ENCODE results near the gene CANT1. TPM values are rescaled to one million over a fixed set of nuclear protein-coding genes. Genes with fewer than 3 reads are reported as not detected.

The CANT1 gene
- total and polyA plus RNA-seq, 2 of the 13 experiments (the other 11 are each of a cell fraction or from before 2014, with no cell fraction given), result 34.1 to 42.1 TPM

GRCh38 chr17:78970834-78971755 lies 38.5 kb downstream of the CANT1 start (continued):
- TF ChIP-seq MAFK (conservative IDR thresholded peaks at IDR 0.05 in 1 of 2, IDR thresholded peaks at IDR 0.05 in 1 of 2; ENCODE audit: low read length in 2 of 2), result no peak
- no peak for TF ChIP-seq NAIF1 (CRISPR knock-in tag; IDR thresholded peaks at IDR 0.05; ENCODE audit: borderline replicate concordance)
- TF ChIP-seq ZNF451 (CRISPR knock-in tag; IDR thresholded peaks at IDR 0.05), result no peak
- TF ChIP-seq POLR2G (IDR thresholded peaks at IDR 0.05; ENCODE audit: low read depth, low read length), result no peak
- no peak for TF ChIP-seq MLXIP (CRISPR knock-in tag; IDR thresholded peaks at IDR 0.05; ENCODE audit: borderline replicate concordance)
- peak; percentile 68 for TF ChIP-seq GATAD2A (CRISPR knock-in tag; IDR thresholded peaks at IDR 0.05)
- no peak for TF ChIP-seq AKAP8 (CRISPR knock-in tag; IDR thresholded peaks at IDR 0.05)
- no peak; the same call in 1 of the 2 replicates for TF ChIP-seq ZBTB26 (CRISPR knock-in tag; IDR thresholded peaks at IDR 0.05; ENCODE audit: borderline replicate concordance)
- no peak for TF ChIP-seq HOXD1 (CRISPR knock-in tag; IDR thresholded peaks at IDR 0.05)
- TF ChIP-seq REPIN1 (CRISPR knock-in tag; IDR thresholded peaks at IDR 0.05; ENCODE audit: borderline replicate concordance, low read depth), result no peak
- TF ChIP-seq KDM5A (IDR thresholded peaks at IDR 0.05; ENCODE audit: borderline replicate concordance, low read length), result no peak
- TF ChIP-seq ADNP (CRISPR knock-in tag; IDR thresholded peaks at IDR 0.05), result no peak
- TF ChIP-seq GTF2F1 (IDR thresholded peaks at IDR 0.05; ENCODE audit: low read length), result no peak
- TF ChIP-seq ZNF75D (CRISPR knock-in tag; IDR thresholded peaks at IDR 0.05; ENCODE audit: borderline replicate concordance), result no peak
- TF ChIP-seq, protein P1, sequence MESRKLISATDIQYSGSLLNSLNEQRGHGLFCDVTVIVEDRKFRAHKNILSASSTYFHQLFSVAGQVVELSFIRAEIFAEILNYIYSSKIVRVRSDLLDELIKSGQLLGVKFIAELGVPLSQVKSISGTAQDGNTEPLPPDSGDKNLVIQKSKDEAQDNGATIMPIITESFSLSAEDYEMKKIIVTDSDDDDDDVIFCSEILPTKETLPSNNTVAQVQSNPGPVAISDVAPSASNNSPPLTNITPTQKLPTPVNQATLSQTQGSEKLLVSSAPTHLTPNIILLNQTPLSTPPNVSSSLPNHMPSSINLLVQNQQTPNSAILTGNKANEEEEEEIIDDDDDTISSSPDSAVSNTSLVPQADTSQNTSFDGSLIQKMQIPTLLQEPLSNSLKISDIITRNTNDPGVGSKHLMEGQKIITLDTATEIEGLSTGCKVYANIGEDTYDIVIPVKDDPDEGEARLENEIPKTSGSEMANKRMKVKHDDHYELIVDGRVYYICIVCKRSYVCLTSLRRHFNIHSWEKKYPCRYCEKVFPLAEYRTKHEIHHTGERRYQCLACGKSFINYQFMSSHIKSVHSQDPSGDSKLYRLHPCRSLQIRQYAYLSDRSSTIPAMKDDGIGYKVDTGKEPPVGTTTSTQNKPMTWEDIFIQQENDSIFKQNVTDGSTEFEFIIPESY (CRISPR knock-in tag; IDR thresholded peaks at IDR 0.05), result 0 out of 2 replicates have a peak, but pooled peaks have one; percentile 30
- TF ChIP-seq SRSF1 (optimal IDR thresholded peaks at IDR 0.05; ENCODE audit: low read depth, low read length), result peak; percentile 41
- TF ChIP-seq, protein P2, sequence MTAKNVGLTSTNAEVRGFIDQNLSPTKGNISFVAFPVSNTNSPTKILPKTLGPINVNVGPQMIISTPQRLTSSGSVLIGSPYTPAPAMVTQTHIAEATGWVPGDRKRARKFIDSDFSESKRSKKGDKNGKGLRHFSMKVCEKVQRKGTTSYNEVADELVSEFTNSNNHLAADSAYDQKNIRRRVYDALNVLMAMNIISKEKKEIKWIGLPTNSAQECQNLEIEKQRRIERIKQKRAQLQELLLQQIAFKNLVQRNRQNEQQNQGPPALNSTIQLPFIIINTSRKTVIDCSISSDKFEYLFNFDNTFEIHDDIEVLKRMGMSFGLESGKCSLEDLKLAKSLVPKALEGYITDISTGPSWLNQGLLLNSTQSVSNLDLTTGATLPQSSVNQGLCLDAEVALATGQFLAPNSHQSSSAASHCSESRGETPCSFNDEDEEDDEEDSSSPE (CRISPR knock-in tag; IDR thresholded peaks at IDR 0.05), result 0 out of 2 replicates have a peak, but pooled peaks have one; percentile 19
- no peak for TF ChIP-seq NR3C1 (CRISPR knock-in tag; IDR thresholded peaks at IDR 0.05)
- peak; percentile 40; the same call in 1 of the 2 replicates for TF ChIP-seq ZSCAN21 (CRISPR knock-in tag; IDR thresholded peaks at IDR 0.05; ENCODE audit: borderline replicate concordance)
- no peak for TF ChIP-seq ETV6 (CRISPR knock-in tag; conservative IDR thresholded peaks at IDR 0.05)
- TF ChIP-seq IKZF5 (CRISPR knock-in tag; IDR thresholded peaks at IDR 0.05), result no peak
